Testis (tissue), 2 donors: Measurements from ENCODE around the gene A3GALT2.

ENCODE experiments used
- CTCF ChIP-seq, 3 experiments: fragments of 450-650 bp in 2 of 3; fragments of 200-600 bp in 1 of 3; sonication (generic) in 1 of 3; IDR thresholded peaks; one replicate each; pipeline ENCODE4 v1.5.1; 2016 to 2019; ENCODE audit warnings: antibody characterized with exemption in 3 of 3, mild to moderate bottlenecking in 2 of 3, moderate library complexity in 1 of 3
- POLR2A ChIP-seq: fragments of 450-650 bp; IDR thresholded peaks from one replicate; pipeline ENCODE4 v1.6.1; 2017; ENCODE audit warnings: antibody characterized with exemption, mild to moderate bottlenecking, moderate library complexity

GRCh38 chr1:33302325-33302724 is 18.6 kb downstream of the A3GALT2 start:
- no peak for TF ChIP-seq POLR2A
- TF ChIP-seq CTCF (IDR thresholded peaks at IDR 0.05): no peak
